ENCODE measurements around the gene CT45A1.
"Not testable (repeated sequence)": the region's sequence is repeated elsewhere in the genome, so short reads cannot be mapped to it uniquely, and the experiment has no call there.

CT45A1 gene

GRCh38 chrX:135713183-135713689, at the start of gene CT45A1:
TSS of gene CT45A1 (plus strand) at chrX:135713639. CDS start at chrX:135718941, 5,302 bp downstream.
- peak; percentile 42 to 59 for DNase-seq

DNA sequence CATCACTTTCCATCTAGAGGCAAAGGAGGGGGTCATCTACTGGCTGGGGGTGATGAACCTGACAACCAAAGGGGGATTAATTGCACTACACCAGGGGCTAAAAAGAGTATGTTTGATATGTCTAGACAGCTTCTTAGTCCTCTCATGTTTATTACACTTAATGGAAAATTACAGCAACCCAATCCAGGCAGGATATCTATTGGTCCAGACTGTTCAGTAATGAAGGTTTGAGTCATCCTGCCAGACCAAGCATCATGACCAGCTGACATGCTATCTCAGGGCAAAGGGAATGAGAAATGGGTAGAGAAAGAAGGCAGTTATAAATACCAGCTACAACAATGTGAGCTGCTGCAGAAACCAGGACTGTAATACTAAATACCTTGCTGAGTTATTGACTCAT, 40.5 kb upstream of the CT45A1 start:
- not testable (repeated sequence) for DNase-seq

- TF ChIP-seq POLR2A (IDR thresholded peaks at IDR 0.05; ENCODE audit: low read length) (no peak), GATA1 (IDR thresholded peaks at IDR 0.05; ENCODE audit: low read depth, low read length) (no peak)
- DNase-seq: peak in 1 of 2 experiments; percentile 7
These were observed 25.3 kb upstream of the CT45A1 start for GRCh38 chrX:135688137-135688536.

DNA sequence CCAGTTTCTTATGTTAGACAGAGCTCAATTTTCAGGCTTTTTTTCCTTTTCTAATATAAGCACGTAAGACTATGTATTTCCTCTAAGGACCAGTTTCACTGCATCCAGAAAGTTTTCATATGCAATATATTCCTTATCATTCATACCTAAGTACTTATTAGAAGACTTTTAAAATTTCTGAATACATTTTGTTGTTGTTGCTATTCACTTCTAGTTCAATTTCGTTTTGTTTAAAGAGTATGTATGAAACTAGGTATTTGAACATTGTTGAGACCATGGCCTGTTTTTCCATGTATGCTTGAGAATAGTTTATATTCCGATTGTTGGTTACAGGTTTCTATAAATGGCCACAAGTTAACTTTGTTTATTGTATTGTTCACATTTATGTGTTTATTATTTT, 18.0 kb upstream of the CT45A1 start:
- DNase-seq: no peak
- TF ChIP-seq POLR2A (IDR thresholded peaks at IDR 0.05; ENCODE audit: low read length): no peak
- no peak for TF ChIP-seq GATA1 (IDR thresholded peaks at IDR 0.05; ENCODE audit: low read depth, low read length)

GRCh38 chrX:135697601-135698000, 15.8 kb upstream of the CT45A1 start:
- DNase-seq: peak in 1 of 2 experiments; percentile 0

GRCh38 chrX:135698924-135699323, 14.5 kb upstream of the CT45A1 start:
- TF ChIP-seq GATA1 (IDR thresholded peaks at IDR 0.05; ENCODE audit: low read depth, low read length) (no peak), POLR2A (IDR thresholded peaks at IDR 0.05; ENCODE audit: low read length) (no peak)
- DNase-seq: no peak

More at GRCh38 chrX:135697601-135698000, 15.8 kb upstream of the CT45A1 start:
- no peak for TF ChIP-seq POLR2A (IDR thresholded peaks at IDR 0.05; ENCODE audit: low read length)
- TF ChIP-seq GATA1 (IDR thresholded peaks at IDR 0.05; ENCODE audit: low read depth, low read length): no peak

DNA sequence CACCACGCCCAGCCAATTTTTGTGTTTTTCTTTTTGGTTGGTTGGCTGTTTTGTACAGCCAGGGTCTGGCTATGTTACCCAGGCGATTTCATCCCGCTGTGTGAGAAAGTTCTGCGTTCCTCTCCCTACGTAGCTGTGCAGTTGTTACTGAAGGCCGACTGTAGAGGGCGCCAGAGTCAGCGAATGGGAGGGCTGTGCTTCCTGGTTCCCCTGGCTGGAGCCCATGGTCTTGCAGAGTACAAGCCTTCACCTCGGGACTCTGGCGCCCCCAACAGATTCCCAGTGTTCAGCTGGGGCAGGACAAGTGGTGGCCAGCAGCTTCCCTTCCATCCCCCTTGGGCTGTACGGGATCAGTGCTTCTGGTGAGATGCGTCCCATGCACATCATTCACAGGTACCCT, 5.6 kb upstream of the CT45A1 start:
- peak; percentile 56 to 64 for DNase-seq
- no peak for TF ChIP-seq POLR2A (IDR thresholded peaks at IDR 0.05; ENCODE audit: low read length)
- TF ChIP-seq GATA1 (IDR thresholded peaks at IDR 0.05; ENCODE audit: low read depth, low read length): no peak

DNA sequence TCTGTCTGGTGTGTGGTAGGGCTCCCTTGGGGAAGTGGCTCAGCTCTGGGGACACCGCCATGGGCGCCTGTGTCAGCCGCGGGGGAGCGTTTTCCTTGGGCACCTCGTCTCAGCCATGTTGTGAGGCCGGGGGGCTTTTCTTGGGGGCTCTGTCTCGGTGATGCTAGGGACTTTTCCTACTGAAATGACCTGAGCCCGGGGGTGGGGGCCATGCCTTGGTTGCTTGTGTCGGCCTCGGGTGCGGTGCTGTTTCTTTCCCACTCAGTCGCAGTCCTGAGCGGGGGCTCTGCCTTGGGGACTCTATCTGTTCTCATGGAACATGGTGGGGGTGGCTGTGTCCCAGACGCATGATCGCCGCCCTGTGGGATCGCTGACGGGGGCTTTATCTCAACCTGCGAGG, 356 bp downstream of the CT45A1 start:
- DNase-seq: no peak
- no peak for TF ChIP-seq POLR2A (IDR thresholded peaks at IDR 0.05; ENCODE audit: low read length)
- TF ChIP-seq GATA1 (IDR thresholded peaks at IDR 0.05; ENCODE audit: low read depth, low read length): no peak

DNA sequence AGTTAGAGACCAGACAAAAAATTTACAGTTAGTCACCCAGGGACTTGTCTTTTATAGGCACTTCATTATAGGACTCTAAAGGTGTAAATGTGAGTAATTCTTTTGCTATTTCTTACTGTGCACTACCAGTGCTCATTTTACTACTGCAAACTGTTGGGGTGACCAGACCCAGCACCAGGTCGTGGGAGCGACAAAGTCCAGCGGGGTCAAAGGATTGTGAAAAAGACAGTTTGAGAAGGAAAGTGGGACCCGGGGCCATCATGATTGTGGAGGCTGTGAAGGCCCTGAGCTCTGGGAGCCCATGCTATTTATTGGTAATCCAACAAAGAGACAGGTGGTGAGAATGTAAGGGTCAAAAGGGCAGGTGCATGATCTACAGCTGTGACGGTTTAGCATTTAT, 21.2 kb downstream of the CT45A1 start:
- not testable (repeated sequence) for DNase-seq

DNA sequence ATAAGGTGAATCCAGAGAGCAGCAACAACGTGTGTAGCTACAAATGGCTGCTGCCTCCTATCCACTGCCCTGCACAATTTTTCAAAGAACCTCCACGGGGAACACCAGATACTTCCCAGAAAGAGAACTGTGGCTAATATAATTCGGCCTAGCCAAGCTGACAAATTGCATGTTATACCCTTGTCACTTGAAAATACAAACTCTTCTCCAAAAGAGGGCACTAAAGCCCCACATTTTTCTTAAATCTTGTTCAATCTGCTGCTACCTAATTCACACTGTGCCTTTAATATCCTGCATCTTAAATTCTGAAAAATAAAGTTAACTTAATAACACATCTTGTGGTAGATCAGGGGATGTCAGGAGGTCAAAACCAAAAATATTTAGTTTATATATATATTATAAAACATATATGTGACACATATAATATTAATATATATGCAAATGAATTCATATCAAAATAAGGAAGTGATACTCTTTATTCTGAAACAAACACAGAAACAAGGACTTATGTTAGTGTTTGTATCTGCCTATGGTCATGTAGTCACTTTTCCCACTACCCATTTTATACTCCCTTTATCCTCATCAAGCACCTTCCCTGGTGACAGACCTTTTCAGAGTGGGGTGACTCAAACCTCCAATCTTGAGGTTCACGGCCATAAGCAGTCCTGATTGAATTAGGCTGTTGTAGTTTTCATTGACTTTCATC, 24.1 kb downstream of the CT45A1 start:
- DNase-seq: no peak
- TF ChIP-seq POLR2A (IDR thresholded peaks at IDR 0.05; ENCODE audit: low read length) (no peak), GATA1 (IDR thresholded peaks at IDR 0.05; ENCODE audit: low read depth, low read length) (no peak)

GRCh38 chrX:135740681-135741149, 27.3 kb downstream of the CT45A1 start:
- DNase-seq: no peak
- TF ChIP-seq POLR2A (IDR thresholded peaks at IDR 0.05; ENCODE audit: low read length): no peak
- TF ChIP-seq GATA1 (IDR thresholded peaks at IDR 0.05; ENCODE audit: low read depth, low read length): no peak

- no peak for DNase-seq
- no peak for TF ChIP-seq POLR2A (IDR thresholded peaks at IDR 0.05; ENCODE audit: low read length)
- no peak for TF ChIP-seq GATA1 (IDR thresholded peaks at IDR 0.05; ENCODE audit: low read depth, low read length)
These were observed 27.8 kb downstream of the CT45A1 start for GRCh38 chrX:135741192-135741715.

DNA sequence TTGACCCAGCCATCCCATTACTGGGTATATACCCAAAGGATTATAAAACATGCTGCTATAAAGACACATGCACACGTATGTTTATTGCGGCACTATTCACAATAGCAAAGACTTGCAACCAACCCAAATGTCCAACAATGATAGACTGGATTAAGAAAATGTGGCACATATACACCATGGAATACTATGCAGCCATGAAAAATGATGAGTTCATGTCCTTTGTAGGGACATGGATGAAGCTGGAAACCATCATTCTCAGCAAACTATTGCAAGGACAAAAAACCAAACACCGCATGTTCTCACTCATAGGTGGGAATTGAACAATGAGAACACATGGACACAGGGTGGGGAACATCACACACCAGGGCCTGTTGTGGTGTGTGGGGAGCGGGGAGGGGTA, 31.3 kb downstream of the CT45A1 start:
- not testable (repeated sequence) for DNase-seq

DNA sequence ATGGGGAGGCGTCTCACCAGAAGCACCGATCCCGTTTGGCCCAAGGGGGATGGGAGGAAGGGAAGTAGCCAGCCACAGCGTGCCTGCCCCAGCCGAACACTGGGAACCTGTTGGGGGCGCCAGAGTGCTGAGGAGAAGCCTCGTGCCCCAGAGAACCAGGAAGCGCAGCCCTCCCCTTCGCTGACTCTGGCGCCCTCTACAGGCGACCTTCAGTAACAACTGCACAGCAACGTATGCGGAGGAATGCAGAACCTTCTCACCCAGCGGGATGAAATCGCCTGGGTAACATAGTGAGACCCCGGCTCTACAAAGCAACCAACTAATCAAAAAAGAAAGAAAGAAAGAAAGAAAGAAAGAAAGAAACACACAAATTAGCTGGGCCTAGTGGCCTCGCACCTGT, 54.7 kb downstream of the CT45A1 start, which contains the start of gene CT45A3:
CT45A3 (minus strand) TSS at position 101 of the 400 bp plus-strand sequence. CDS start 3,747 bp downstream, outside the sequence.
- DNase-seq: not testable (repeated sequence)

Measured in erythroblast (primary cell).